OCI-LY3 (cell line): ENCODE measurements around the gene MARCHF3.

Experiments used
- EZH2phosphoT487 ChIP-seq: fragments of 200-600 bp; shearing (Covaris generic); IDR thresholded peaks from 2 replicates; pipeline ENCODE4 v1.6.1; 2018; ENCODE audit warnings: antibody characterized with exemption, mixed run types, low read depth
- TF ChIP-seq, protein P1 (sequence below): fragments of 200-600, 300-600 bp; sonication (generic); IDR thresholded peaks from 2 replicates; pipeline ENCODE4 v1.5.1; 2014; ENCODE audit warnings: antibody characterized with exemption, low read length, low read depth

DNA sequence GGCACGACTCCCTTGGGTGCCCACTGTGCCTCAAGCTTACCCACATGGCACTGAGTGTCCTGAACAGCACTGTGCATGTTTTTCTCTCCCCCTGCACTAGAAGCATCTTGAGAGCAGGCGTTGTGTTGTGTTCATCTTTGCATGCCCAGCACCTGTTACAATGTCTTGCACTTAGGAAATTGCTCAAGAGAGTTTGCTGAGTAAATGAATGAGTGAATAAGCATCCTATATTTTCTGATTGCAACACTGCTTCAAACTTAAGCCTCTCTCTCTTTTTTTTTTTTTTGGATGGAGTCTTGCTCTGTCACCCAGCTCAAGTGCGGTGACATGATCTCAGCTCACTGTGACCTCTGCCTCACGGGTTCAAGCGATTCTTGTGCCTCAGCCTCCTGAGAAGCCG is 158.9 kb downstream of the MARCHF3 start:
- TF ChIP-seq EZH2phosphoT487: no peak
- TF ChIP-seq, protein P1, sequence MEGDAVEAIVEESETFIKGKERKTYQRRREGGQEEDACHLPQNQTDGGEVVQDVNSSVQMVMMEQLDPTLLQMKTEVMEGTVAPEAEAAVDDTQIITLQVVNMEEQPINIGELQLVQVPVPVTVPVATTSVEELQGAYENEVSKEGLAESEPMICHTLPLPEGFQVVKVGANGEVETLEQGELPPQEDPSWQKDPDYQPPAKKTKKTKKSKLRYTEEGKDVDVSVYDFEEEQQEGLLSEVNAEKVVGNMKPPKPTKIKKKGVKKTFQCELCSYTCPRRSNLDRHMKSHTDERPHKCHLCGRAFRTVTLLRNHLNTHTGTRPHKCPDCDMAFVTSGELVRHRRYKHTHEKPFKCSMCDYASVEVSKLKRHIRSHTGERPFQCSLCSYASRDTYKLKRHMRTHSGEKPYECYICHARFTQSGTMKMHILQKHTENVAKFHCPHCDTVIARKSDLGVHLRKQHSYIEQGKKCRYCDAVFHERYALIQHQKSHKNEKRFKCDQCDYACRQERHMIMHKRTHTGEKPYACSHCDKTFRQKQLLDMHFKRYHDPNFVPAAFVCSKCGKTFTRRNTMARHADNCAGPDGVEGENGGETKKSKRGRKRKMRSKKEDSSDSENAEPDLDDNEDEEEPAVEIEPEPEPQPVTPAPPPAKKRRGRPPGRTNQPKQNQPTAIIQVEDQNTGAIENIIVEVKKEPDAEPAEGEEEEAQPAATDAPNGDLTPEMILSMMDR: no peak
